ENCODE measurements around the gene SLC35A3.
A peak's percentile ranks its signal among the peaks of the same experiment; 100 is the strongest.
"Not testable (repeated sequence)": the region's sequence is repeated elsewhere in the genome, so short reads cannot be mapped to it uniquely, and the experiment has no call there.

The SLC35A3 gene

GRCh38 chr1:100038660-100039287, 69.0 kb downstream of the SLC35A3 start:
- H3K4me3 ChIP-seq (ENCODE audit: low read depth, low read length), result peak overlapping the region; percentile 93
- TF ChIP-seq CTCF (IDR thresholded peaks at IDR 0.05; ENCODE audit: insufficient read depth, low read depth, low read length, missing control alignments), result no peak
- peak; percentile 90 for DNase-seq (ENCODE audit: low read depth)

- peak overlapping the region; percentile 93 for H3K4me3 ChIP-seq (ENCODE audit: low read depth, low read length)
- DNase-seq (ENCODE audit: low read depth), result no peak
- no peak for TF ChIP-seq CTCF (IDR thresholded peaks at IDR 0.05; ENCODE audit: insufficient read depth, low read depth, low read length, missing control alignments)
These were observed 69.8 kb downstream of the SLC35A3 start for GRCh38 chr1:100039591-100039990.

- no peak overlapping the region; the same call in 1 of the 2 replicates for H3K4me3 ChIP-seq (ENCODE audit: low read depth, low read length)
- no peak for TF ChIP-seq CTCF (IDR thresholded peaks at IDR 0.05; ENCODE audit: insufficient read depth, low read depth, low read length, missing control alignments)
- no peak for DNase-seq (ENCODE audit: low read depth)
These were observed 75.4 kb downstream of the SLC35A3 start for GRCh38 chr1:100045206-100045605.

GRCh38 chr1:100047235-100047708, 77.5 kb downstream of the SLC35A3 start:
- not testable (repeated sequence) for DNase-seq (ENCODE audit: low read depth)
- H3K4me3 ChIP-seq (ENCODE audit: low read depth, low read length), result peak overlapping the region; percentile 47; the same call in 1 of the 2 replicates

GRCh38 chr1:100050139-100050538, 80.3 kb downstream of the SLC35A3 start:
- no peak overlapping the region for H3K4me3 ChIP-seq (ENCODE audit: low read depth, low read length)
- TF ChIP-seq CTCF (IDR thresholded peaks at IDR 0.05; ENCODE audit: insufficient read depth, low read depth, low read length, missing control alignments), result no peak
- peak; percentile 26 for DNase-seq (ENCODE audit: low read depth)

- no peak for TF ChIP-seq CTCF (IDR thresholded peaks at IDR 0.05; ENCODE audit: insufficient read depth, low read depth, low read length, missing control alignments)
- H3K4me3 ChIP-seq (ENCODE audit: low read depth, low read length), result no peak overlapping the region
- DNase-seq (ENCODE audit: low read depth), result no peak
These were observed 81.6 kb downstream of the SLC35A3 start for GRCh38 chr1:100051401-100051800.

GRCh38 chr1:100051893-100052292, 82.1 kb downstream of the SLC35A3 start:
- TF ChIP-seq CTCF (IDR thresholded peaks at IDR 0.05; ENCODE audit: insufficient read depth, low read depth, low read length, missing control alignments), result no peak
- DNase-seq (ENCODE audit: low read depth), result no peak
- H3K4me3 ChIP-seq (ENCODE audit: low read depth, low read length), result no peak overlapping the region

Data from GM12865 (cell line).